Smooth muscle cell (in vitro differentiated cells): ENCODE data around the gene BCAR1. TPM values are rescaled to one million over a fixed set of nuclear protein-coding genes. Genes with fewer than 3 reads are reported as not detected.
"Not testable (repeated sequence)": the region's sequence is repeated elsewhere in the genome, so short reads cannot be mapped to it uniquely, and the experiment has no call there.

ENCODE experiments used
- DNase-seq: peaks from one replicate; lab custom pipeline; 2025; ENCODE audit not compliant: unreplicated experiment; lab: John Stamatoyannopoulos, UW
- H2AFZ ChIP-seq: fragments of 200-600 bp; sonication (generic); 2 replicates; pipeline ENCODE4 v1.6.0; 2016; ENCODE audit warnings: antibody characterized with exemption, low read depth, mild to moderate bottlenecking
- H3F3A ChIP-seq: fragments of 200-600 bp; sonication (generic); 2 replicates; pipeline ENCODE4 v1.6.0; 2017; ENCODE audit warnings: antibody characterized with exemption, low read depth
- H3K27ac ChIP-seq: fragments of 200-600 bp; sonication (generic); 2 replicates; pipeline ENCODE4 v1.5.1; 2016; ENCODE audit warnings: low read depth, mild to moderate bottlenecking
- H3K27me3 ChIP-seq: fragments of 200-600 bp; sonication (generic); 2 replicates; pipeline ENCODE4 v1.6.1; 2016; ENCODE audit warnings: low read depth, mild to moderate bottlenecking
- H3K36me3 ChIP-seq: fragments of 200-600 bp; sonication (generic); 2 replicates; pipeline ENCODE4 v1.5.1; 2016; ENCODE audit warnings: low read depth
- H3K4me1 ChIP-seq: fragments of 200-600 bp; sonication (generic); 2 replicates; pipeline ENCODE4 v1.5.1; 2016; ENCODE audit warnings: low read depth
- H3K4me2 ChIP-seq: fragments of 200-600 bp; sonication (generic); 2 replicates; pipeline ENCODE4 v1.6.0; 2016; ENCODE audit warnings: mild to moderate bottlenecking
- H3K4me3 ChIP-seq: fragments of 200-600 bp; sonication (generic); 2 replicates; pipeline ENCODE4 v1.5.1; 2016; ENCODE audit warnings: mild to moderate bottlenecking
- H3K79me2 ChIP-seq: fragments of 200-600 bp; sonication (generic); 2 replicates; pipeline ENCODE4 v1.6.0; 2016; ENCODE audit warnings: low read depth, mild to moderate bottlenecking
- H3K9ac ChIP-seq: fragments of 200-600 bp; sonication (generic); 2 replicates; pipeline ENCODE4 v1.6.0; 2016; ENCODE audit warnings: low read depth
- H3K9me3 ChIP-seq: fragments of 200-600 bp; sonication (generic); replicated peaks from 2 replicates; pipeline ENCODE4 v1.5.1; 2016; ENCODE audit warnings: low read depth
- H4K20me1 ChIP-seq: fragments of 200-600 bp; sonication (generic); 2 replicates; pipeline ENCODE4 v1.6.0; 2016; ENCODE audit warnings: low read depth
- CTCF ChIP-seq: fragments of 200-600 bp; sonication (generic); IDR thresholded peaks from 2 replicates; pipeline ENCODE4 v1.5.1; 2017; ENCODE audit warnings: borderline replicate concordance, mild to moderate bottlenecking, antibody characterized with exemption; ENCODE audit not compliant: insufficient read depth, poor library complexity, severe bottlenecking
- WGBS: methylation state at CpG from one replicate; pipeline ENCODE4 v1.1.7; 2016; ENCODE audit warnings: low lambda C conversion rate; 5-methylcytosine and 5-hydroxymethylcytosine counted together
- polyA plus RNA-seq: library from polyadenylated mRNA; unstranded; fragments of >200 nt; fragmentation: Nextera tagmentation; extraction: Ambion mirVana; gene quantifications from 2 replicates; pipeline ENCODE4 v1.2.1, GENCODE V29; 2016
- total RNA-seq: library from RNA; depleted of rRNA; stranded (reverse); fragments of >200 nt; gene quantifications from 2 replicates; pipeline ENCODE4 v1.2.3, GENCODE V29; 2014

BCAR1 gene
- total and polyA plus RNA-seq, 2 experiments from 2014 or later, result 49.4 to 117 TPM

GRCh38 chr16:75286389-75286788 lies 35.0 kb upstream of the BCAR1 start:
- Histone ChIP-seq H3K4me3 (no peak overlapping the region), H3K36me3 (no peaks in the 10 kb centered on the region), H3K9ac (no peak overlapping the region), H3K27ac (no peak overlapping the region), H3K79me2 (no peaks in the 10 kb centered on the region), H3F3A (no peaks in the 10 kb centered on the region), H3K9me3 (no peaks in the 10 kb centered on the region), H3K27me3 (no peaks in the 10 kb centered on the region), H3K4me2 (no peak overlapping the region), H4K20me1 (no peaks in the 10 kb centered on the region), H2AFZ (no peak overlapping the region), H3K4me1 (no peaks in the 10 kb centered on the region)
- 93% methylated on average over 6 of the region's 6 CpGs for WGBS
- no peak for TF ChIP-seq CTCF
- no peak for DNase-seq

- H3K27ac ChIP-seq, result no peak overlapping the region
- no peak overlapping the region for H2AFZ ChIP-seq
- 91% methylated on average over 11 of the region's 11 CpGs for WGBS
- H3K4me3 ChIP-seq, result no peak overlapping the region
- H3K9me3 ChIP-seq, result no peaks in the 10 kb centered on the region
- no peaks in the 10 kb centered on the region for H3K36me3 ChIP-seq
- H3K27me3 ChIP-seq, result no peaks in the 10 kb centered on the region
- no peaks in the 10 kb centered on the region for H3K79me2 ChIP-seq
- no peaks in the 10 kb centered on the region for H3F3A ChIP-seq
- no peaks in the 10 kb centered on the region for H3K4me1 ChIP-seq
- no peaks in the 10 kb centered on the region for H4K20me1 ChIP-seq
- TF ChIP-seq CTCF, result no peak
- no peak for DNase-seq
- no peak overlapping the region for H3K4me2 ChIP-seq
- H3K9ac ChIP-seq, result no peak overlapping the region
Measured at GRCh38 chr16:75282466-75283281, 31.2 kb upstream of the BCAR1 start.

GRCh38 chr16:75281826-75282225 lies 30.4 kb upstream of the BCAR1 start:
- Histone ChIP-seq H4K20me1 (no peaks in the 10 kb centered on the region), H3K4me2 (no peak overlapping the region), H3K4me3 (no peak overlapping the region), H3K4me1 (no peaks in the 10 kb centered on the region), H3K27me3 (no peaks in the 10 kb centered on the region), H3K9ac (no peak overlapping the region), H3K36me3 (no peaks in the 10 kb centered on the region), H2AFZ (no peak overlapping the region), H3K9me3 (no peaks in the 10 kb centered on the region), H3K79me2 (no peaks in the 10 kb centered on the region), H3F3A (no peaks in the 10 kb centered on the region), H3K27ac (no peak overlapping the region)
- 93% methylated on average over 6 of the region's 6 CpGs for whole genome bisulfite sequencing
- no peak for DNase-seq
- TF ChIP-seq CTCF, result no peak

- H3K4me2 ChIP-seq, H3K36me3 ChIP-seq, H2AFZ ChIP-seq, H3F3A ChIP-seq, H3K4me3 ChIP-seq, H3K9ac ChIP-seq, H3K27me3 ChIP-seq, H3K79me2 ChIP-seq, DNase-seq, H4K20me1 ChIP-seq, H3K27ac ChIP-seq, H3K9me3 ChIP-seq, H3K4me1 ChIP-seq: not testable (repeated sequence)
- 100% methylated on average over 2 of the region's 2 CpGs for WGBS
Measured at GRCh38 chr16:75281009-75281408, 29.6 kb upstream of the BCAR1 start.
